Peyer's patch (tissue), 4 donors: ENCODE measurements around the gene SLC29A1.

Experiments
- CTCF ChIP-seq, 6 experiments: fragments of 450-650 bp in 4 of 6; fragments of 200-600 bp in 2 of 6; sonication (generic) in 1 of 6; IDR thresholded peaks; one replicate each; pipeline ENCODE4 v1.5.1; 2017 to 2019; ENCODE audit warnings: antibody characterized with exemption in 6 of 6, mild to moderate bottlenecking in 3 of 6, moderate library complexity in 1 of 6
- POLR2A ChIP-seq, 2 donors: fragments of 450-650 bp; IDR thresholded peaks; one replicate each; pipeline ENCODE4 v1.5.1; 2017; ENCODE audit warnings: antibody characterized with exemption in 2 of 2, mild to moderate bottlenecking in 2 of 2, moderate library complexity in 2 of 2

- TF ChIP-seq CTCF (IDR thresholded peaks at IDR 0.05): no peak
- no peak for TF ChIP-seq POLR2A (IDR thresholded peaks at IDR 0.05)
These were observed 25.2 kb downstream of the SLC29A1 start for GRCh38 chr6:44248579-44248978.
